IPS-18a (cell line): ENCODE results near the gene MYOM1.

Experiments used
- H3K27ac ChIP-seq: one replicate; pipeline ENCODE4 v1.5.1; 2013; ENCODE audit warnings: low read length
- H3K27me3 ChIP-seq: one replicate; pipeline ENCODE4 v1.6.1; 2013; ENCODE audit warnings: mild to moderate bottlenecking, low read length; ENCODE audit not compliant: control insufficient read depth, insufficient read depth
- H3K36me3 ChIP-seq: one replicate; pipeline ENCODE4 v1.6.1; 2013; ENCODE audit warnings: low read depth, low read length; ENCODE audit not compliant: control insufficient read depth
- H3K4me1 ChIP-seq: one replicate; pipeline ENCODE4 v1.6.1; 2013; ENCODE audit warnings: low read depth, low read length; ENCODE audit not compliant: control insufficient read depth
- H3K4me3 ChIP-seq: one replicate; pipeline ENCODE4 v1.5.1; 2013; ENCODE audit warnings: low read length
- H3K9ac ChIP-seq: one replicate; pipeline ENCODE4 v1.6.1; 2013; ENCODE audit warnings: mild to moderate bottlenecking, low read length, moderate library complexity
- H3K9me3 ChIP-seq: one replicate; pipeline ENCODE4 v1.6.1; 2013; ENCODE audit warnings: low read depth, low read length; ENCODE audit not compliant: control insufficient read depth

Gene MYOM1

DNA sequence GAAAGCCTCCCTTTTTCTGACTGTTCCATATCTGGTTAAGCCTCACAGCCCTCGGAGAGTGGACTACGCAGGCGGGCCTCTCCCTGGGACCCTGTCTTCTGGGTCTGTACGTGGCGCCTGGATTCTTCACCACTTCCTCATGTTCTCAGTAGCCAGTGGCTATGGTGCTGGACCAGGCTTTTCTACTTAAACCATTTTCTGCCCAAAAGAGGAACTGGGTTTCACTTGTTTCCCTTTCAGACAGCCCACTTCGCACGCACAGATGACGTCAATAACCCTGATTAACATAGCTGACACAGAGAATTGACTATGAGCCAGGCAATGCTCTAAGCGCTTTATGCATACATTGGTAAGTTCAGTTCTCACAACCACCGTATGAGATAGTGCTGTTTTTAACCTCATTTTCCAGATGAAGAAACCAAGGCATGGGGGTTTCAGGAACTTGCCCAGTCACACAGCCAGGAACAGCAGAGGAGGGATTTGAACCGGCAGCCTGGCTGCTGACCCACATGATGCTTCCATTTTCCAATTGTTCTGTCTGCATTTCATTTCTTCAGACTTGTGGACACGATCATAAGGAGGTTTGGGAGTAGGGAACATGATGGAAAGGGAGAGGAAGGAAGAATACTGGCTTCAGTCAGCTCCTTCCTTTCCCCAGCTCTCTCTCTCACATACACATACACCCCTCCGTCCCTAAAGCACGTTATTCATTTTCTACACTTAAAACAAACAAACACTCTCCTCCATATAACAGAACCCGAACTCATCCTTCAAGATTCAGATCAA, 41.7 kb downstream of the MYOM1 start:
- Histone ChIP-seq H3K36me3 (no peaks in the 10 kb centered on the region), H3K9me3 (no peaks in the 10 kb centered on the region), H3K4me3 (no peak overlapping the region), H3K9ac (no peak overlapping the region), H3K27ac (no peak overlapping the region), H3K27me3 (no peaks in the 10 kb centered on the region), H3K4me1 (no peaks in the 10 kb centered on the region)

DNA sequence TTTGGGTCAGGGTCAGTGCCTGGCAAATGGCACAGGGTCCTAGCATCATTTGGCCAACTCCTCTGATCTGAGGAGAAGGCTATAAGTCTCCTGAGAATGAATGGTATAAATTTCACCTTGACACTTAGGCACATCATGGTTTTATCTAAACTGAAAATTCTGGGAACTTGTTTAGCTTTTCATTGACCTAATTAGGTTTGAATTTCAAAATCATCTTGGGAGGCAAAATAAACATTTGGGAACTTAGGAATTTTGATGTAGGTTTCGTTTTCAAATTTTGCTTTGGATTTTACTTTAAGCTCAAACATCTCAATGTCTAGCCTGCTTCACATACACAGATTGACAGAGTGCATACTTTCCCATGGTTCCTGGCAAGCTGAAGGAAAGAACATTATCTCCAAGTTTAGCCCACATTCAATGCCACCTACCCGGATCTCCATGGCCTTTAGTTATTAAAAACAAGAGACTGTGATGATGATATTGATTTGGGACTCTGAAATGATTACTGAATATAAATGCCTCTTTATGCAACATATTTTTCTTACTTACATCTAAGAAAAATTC, 44.5 kb downstream of the MYOM1 start:
- Histone ChIP-seq H3K9me3 (no peaks in the 10 kb centered on the region), H3K4me1 (no peaks in the 10 kb centered on the region), H3K36me3 (no peaks in the 10 kb centered on the region), H3K9ac (no peak overlapping the region), H3K27ac (no peak overlapping the region), H3K4me3 (no peak overlapping the region), H3K27me3 (no peaks in the 10 kb centered on the region)

DNA sequence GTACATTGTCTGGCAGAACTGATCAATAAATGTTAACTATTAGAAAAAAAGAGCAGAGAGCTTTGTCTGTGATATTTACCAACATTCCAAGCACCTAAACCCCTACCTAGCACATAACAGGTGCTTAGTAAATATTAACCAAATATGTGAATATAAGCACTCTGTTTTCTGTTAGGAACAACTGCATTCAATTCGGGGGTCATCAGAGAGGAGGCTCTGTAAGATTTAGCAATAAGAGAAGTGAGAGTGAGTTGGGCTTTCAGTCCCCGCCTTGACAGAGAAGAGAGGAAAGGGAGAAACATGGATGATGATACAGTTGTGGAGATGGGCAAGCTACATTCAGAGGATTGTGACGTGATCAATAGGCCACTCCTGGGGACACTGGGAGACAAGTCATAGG, 47.7 kb downstream of the MYOM1 start:
- Histone ChIP-seq H3K27ac (no peak overlapping the region), H3K36me3 (no peaks in the 10 kb centered on the region), H3K9me3 (no peaks in the 10 kb centered on the region), H3K27me3 (no peaks in the 10 kb centered on the region), H3K4me3 (no peak overlapping the region), H3K4me1 (no peaks in the 10 kb centered on the region), H3K9ac (no peak overlapping the region)

DNA sequence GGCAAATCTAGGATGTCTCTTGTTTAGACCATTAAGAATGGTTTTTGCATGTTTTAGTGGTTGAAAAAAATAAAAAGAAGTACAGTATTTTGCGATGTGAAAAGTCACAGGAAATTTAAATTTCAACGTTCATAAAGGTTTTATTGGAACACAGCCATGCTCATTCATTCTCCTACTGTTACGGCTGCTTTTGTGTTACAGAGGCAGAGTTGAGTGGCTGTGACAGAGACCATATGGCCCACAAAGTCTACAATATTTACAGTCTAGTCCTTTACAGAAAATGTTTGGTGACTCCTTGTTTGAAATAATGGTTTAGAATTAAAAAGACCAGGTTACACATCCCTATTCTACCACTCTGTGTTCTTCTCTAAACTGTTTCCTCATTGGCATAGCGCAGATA, 48.1 kb downstream of the MYOM1 start:
- no peaks in the 10 kb centered on the region for H3K9me3 ChIP-seq
- no peak overlapping the region for H3K27ac ChIP-seq
- H3K4me1 ChIP-seq = no peaks in the 10 kb centered on the region
- no peak overlapping the region for H3K4me3 ChIP-seq
- H3K27me3 ChIP-seq = no peaks in the 10 kb centered on the region
- no peak overlapping the region for H3K9ac ChIP-seq
- no peaks in the 10 kb centered on the region for H3K36me3 ChIP-seq

DNA sequence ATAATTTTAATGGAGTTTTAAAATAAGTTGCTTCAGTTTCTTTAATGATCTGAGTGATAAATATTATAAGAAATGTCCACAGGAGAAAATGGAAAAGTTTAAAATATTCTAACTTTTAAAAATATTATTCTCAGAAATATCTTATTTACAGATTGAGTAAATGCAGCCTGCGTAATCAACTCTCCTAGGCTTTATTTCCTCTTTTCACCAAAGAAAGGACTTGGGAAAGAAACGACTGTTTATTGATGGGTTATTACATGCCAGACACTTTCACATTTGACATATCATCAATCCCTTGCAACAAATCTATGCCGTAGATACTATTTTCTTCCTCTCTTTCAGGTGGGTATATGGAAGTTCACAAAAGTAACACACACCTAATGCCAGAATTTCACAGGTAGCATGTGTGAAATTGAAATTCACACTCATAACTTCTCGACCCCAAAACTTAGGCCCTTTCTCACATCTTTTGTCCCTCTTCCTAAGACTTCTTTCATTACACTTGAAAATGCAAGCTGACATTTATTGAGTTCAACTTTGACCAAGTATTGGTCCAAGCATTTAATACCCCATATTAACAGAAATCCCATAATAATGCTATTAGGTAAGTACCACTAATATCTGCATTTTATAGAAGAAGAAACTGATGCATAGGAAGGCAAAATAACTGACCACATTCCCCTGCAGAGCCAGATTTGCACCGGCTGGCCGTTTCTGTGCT, 49.2 kb downstream of the MYOM1 start:
- no peaks in the 10 kb centered on the region for H3K4me1 ChIP-seq
- no peak overlapping the region for H3K9ac ChIP-seq
- no peaks in the 10 kb centered on the region for H3K27me3 ChIP-seq
- H3K4me3 ChIP-seq = no peak overlapping the region
- H3K9me3 ChIP-seq = no peaks in the 10 kb centered on the region
- no peaks in the 10 kb centered on the region for H3K36me3 ChIP-seq
- H3K27ac ChIP-seq = no peak overlapping the region

DNA sequence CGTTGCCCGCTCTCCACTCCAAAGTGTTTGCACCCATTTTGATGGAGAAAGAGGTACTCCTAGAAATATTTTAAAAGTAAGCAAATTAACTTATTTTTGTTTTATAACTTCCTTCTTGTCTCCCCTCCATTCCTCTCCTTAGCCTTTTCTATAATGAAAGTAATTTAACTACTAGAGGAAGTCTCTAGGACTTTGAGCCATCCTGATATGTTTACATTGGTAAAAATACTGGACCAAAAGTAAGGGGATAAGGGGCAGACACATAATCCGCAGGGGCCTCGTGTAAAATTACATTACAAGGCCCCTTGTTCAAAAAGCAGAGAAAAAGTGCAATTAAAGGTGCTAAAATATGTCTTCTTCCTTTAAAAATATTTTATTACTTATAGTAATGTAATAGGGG, 55.4 kb downstream of the MYOM1 start:
- Histone ChIP-seq H3K9ac (no peak overlapping the region), H3K27me3 (no peaks in the 10 kb centered on the region), H3K4me3 (no peak overlapping the region), H3K4me1 (no peaks in the 10 kb centered on the region), H3K9me3 (no peaks in the 10 kb centered on the region), H3K36me3 (no peaks in the 10 kb centered on the region), H3K27ac (no peak overlapping the region)

DNA sequence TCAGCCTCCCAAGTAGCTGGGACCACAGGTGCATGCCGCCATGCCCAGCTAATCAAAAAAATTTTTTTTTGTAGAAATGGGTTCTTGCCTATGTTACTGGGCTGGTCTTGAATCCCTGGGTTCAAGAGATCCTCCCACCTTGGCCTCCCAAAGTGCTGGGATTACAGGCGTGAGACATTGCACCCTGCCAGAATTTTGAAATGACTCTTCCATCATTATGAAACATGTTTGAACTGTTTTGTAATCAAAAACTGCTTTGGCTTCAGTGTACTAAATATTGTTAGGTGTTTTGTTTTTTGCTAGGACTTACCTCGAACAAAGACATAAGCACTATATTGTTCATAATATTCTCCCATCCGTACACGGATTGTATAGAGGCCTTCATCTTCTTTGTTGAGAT, 55.8 kb downstream of the MYOM1 start:
- Histone ChIP-seq H3K4me3 (no peak overlapping the region), H3K9me3 (no peaks in the 10 kb centered on the region), H3K27me3 (no peaks in the 10 kb centered on the region), H3K9ac (no peak overlapping the region), H3K4me1 (no peaks in the 10 kb centered on the region), H3K27ac (no peak overlapping the region), H3K36me3 (no peaks in the 10 kb centered on the region)

DNA sequence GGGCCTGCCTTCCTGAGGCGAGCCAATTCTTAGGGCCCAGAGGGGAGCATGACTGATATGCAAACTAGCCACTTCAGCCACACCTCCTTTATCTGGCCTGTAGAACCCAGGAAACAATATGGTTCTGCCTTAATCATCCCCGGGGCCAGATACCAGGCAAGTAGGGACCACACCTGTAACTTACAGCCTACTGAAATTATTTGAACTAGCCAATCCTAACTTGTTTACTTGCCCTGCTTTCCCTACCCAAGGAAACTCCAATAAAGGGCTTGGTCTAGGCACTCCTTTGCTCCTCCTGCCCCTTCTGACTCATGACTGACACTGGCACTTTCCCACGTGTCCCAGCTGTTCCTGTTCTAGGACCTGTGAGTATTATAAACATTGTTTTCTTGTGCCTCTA, 57.6 kb downstream of the MYOM1 start:
- no peaks in the 10 kb centered on the region for H3K4me1 ChIP-seq
- no peaks in the 10 kb centered on the region for H3K9me3 ChIP-seq
- H3K27ac ChIP-seq = no peak overlapping the region
- no peak overlapping the region for H3K9ac ChIP-seq
- H3K36me3 ChIP-seq = no peaks in the 10 kb centered on the region
- H3K4me3 ChIP-seq = no peak overlapping the region
- H3K27me3 ChIP-seq = no peaks in the 10 kb centered on the region

DNA sequence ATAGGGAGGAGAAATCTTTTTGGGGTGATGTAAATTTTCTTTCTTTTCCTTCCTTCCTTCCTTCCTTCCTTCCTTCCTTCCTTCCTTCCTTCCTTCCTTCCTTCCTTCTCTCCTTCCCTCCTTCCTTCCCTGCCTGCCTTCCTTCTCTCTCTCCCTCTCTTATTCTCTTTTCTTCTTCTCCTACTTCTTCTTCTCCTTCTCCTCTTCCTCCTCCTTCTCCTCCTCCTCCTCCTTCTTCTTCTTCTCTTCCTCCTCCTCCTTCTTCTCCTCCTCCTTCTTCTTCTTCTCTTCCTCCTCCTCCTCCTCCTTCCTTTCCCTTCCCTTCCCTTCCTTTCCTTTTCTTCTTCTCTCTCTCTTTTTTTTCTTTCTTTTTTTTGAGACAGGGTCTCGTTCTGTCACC, 59.9 kb downstream of the MYOM1 start:
- no peaks in the 10 kb centered on the region for H3K27me3 ChIP-seq
- H3K27ac ChIP-seq = no peak overlapping the region
- no peaks in the 10 kb centered on the region for H3K36me3 ChIP-seq
- H3K4me3 ChIP-seq = no peak overlapping the region
- H3K9ac ChIP-seq = no peak overlapping the region
- no peaks in the 10 kb centered on the region for H3K4me1 ChIP-seq
- no peaks in the 10 kb centered on the region for H3K9me3 ChIP-seq

DNA sequence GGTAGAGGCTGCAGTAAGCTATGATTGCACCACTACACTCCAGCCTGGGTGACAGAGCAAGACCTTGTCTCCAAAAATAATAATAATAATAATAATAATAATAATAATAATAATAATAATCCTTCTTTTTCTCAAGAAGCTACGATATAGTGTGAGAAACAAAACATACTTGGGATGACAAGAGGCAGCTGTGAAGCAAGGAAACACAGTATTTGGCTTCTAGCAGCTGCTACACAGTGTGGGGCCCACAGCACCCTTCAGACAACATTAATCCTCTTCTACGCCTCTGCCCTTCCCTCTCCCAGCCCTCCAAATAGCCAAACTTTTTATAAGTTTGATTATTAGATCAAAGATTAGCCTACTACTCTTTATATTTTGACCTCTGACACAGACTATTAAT, 62.2 kb downstream of the MYOM1 start:
- H3K9me3 ChIP-seq = no peaks in the 10 kb centered on the region
- H3K9ac ChIP-seq = no peak overlapping the region
- no peaks in the 10 kb centered on the region for H3K4me1 ChIP-seq
- H3K27ac ChIP-seq = no peak overlapping the region
- no peak overlapping the region for H3K4me3 ChIP-seq
- H3K36me3 ChIP-seq = no peaks in the 10 kb centered on the region
- no peaks in the 10 kb centered on the region for H3K27me3 ChIP-seq

DNA sequence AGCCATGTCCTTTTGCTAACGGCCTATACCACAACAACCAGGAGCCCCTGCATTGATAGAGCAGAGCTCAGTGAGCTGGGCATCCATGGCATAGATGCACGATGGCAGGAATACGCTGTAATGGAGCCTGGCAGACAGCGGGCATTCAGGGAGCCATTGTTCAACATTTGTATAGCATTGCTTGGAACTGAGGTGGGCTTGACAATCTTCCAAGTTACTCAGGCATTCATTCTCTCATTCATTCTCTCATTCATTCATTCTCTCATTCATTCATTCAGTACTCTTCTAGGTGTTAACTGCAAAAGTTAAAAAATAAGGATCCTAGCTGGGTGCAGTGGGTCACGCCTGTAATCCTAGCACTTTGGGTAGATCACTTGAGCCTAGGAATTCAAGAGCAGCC, 62.7 kb downstream of the MYOM1 start:
- Histone ChIP-seq H3K9ac (no peak overlapping the region), H3K27ac (no peak overlapping the region)

DNA sequence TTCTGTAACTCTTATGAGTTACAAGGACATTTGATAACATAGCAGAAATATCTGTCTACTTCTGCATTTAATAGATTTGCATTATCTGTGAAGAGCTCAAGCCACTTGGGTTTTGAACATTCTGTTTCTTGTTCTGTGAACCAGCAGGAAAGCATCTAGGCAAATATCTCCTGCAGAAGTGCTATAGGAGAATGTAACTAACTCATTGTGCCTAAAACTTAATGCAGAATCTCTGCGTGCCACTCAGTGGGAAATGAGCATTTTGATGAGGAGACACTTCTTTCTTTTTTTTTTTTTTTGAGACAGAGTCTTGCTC, 63.5 kb downstream of the MYOM1 start:
- no peaks in the 10 kb centered on the region for H3K9me3 ChIP-seq
- H3K27me3 ChIP-seq = no peaks in the 10 kb centered on the region
- no peak overlapping the region for H3K9ac ChIP-seq
- no peak overlapping the region for H3K4me3 ChIP-seq
- H3K27ac ChIP-seq = no peak overlapping the region
- no peaks in the 10 kb centered on the region for H3K4me1 ChIP-seq
- H3K36me3 ChIP-seq = no peaks in the 10 kb centered on the region

More for the DNA sequence above, 62.7 kb downstream of the MYOM1 start:
- no peaks in the 10 kb centered on the region for H3K36me3 ChIP-seq
- H3K4me1 ChIP-seq = no peaks in the 10 kb centered on the region
- H3K27me3 ChIP-seq = no peaks in the 10 kb centered on the region
- H3K9me3 ChIP-seq = no peaks in the 10 kb centered on the region
- no peak overlapping the region for H3K4me3 ChIP-seq
